Ovary (tissue), 3 donors: Measurements from ENCODE around the gene OCEL1.
"Not testable (repeated sequence)": the region's sequence is repeated elsewhere in the genome, so short reads cannot be mapped to it uniquely, and the experiment has no call there.

Source experiments
- CTCF ChIP-seq, 3 donors: fragments of 450-650 bp in 2 of 3; fragments of 200-600 bp in 1 of 3; IDR thresholded peaks; one replicate each; pipeline versions ENCODE4 v1.5.1 to v1.8.0; 2016 to 2022; ENCODE audit warnings: antibody characterized with exemption in 3 of 3, mild to moderate bottlenecking in 1 of 3
- EP300 ChIP-seq: sonication (generic); formaldehyde crosslinking; IDR thresholded peaks from one replicate; pipeline ENCODE4 v1.6.1; 2017; ENCODE audit warnings: antibody characterized with exemption
- POLR2A ChIP-seq: fragments of 450-650 bp; IDR thresholded peaks from one replicate; pipeline ENCODE4 v1.6.1; 2017; ENCODE audit warnings: antibody characterized with exemption, mild to moderate bottlenecking, moderate library complexity
- donor health status: DM: no; HTN: no; CAD: no.

GRCh38 chr19:17191736-17192135 lies 34.3 kb upstream of the OCEL1 start:
- TF ChIP-seq CTCF (IDR thresholded peaks at IDR 0.05); POLR2A; EP300: not testable (repeated sequence)
